ENCODE measurements around the gene GALNT7.
A peak's percentile ranks its signal among the peaks of the same experiment; 100 is the strongest.

The GALNT7 gene

GRCh38 chr4:173293663-173294062 lies 125.1 kb downstream of the GALNT7 start:
- no peak for DNase-seq (ENCODE audit: low read depth, low spot score)

GRCh38 chr4:173294444-173294843 lies 125.8 kb downstream of the GALNT7 start:
- no peak for DNase-seq (ENCODE audit: low read depth, low spot score)

- DNase-seq (ENCODE audit: low read depth, low spot score), result no peak
Measured at GRCh38 chr4:173301518-173302201, 133.0 kb downstream of the GALNT7 start.

- no peak for DNase-seq (ENCODE audit: low read depth, low spot score)
Measured at GRCh38 chr4:173307778-173308177, 139.2 kb downstream of the GALNT7 start.

DNA sequence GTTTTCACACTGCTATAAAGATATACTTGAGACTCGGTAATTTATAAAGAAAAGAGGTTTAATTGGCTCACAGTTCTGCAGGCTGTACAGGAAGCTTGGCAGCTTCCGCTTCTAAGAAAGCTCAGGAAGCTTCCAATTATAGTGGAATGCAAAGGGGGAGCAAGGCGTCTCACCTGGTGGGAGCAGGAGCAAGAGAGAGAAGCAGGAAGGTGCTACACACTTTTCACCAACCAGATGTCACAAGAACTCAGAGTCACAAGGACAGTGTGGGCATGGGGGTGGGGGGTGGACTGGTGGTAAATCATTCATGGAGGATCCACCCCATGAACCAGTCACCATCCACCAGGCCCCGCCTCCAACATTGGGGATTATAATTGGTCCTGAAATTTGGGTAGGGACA lies 142.8 kb downstream of the GALNT7 start:
- DNase-seq (ENCODE audit: low read depth, low spot score), result no peak

- no peak for DNase-seq (ENCODE audit: low read depth, low spot score)
Measured at GRCh38 chr4:173314715-173315114, 146.1 kb downstream of the GALNT7 start.

GRCh38 chr4:173316060-173316459 lies 147.4 kb downstream of the GALNT7 start:
- DNase-seq (ENCODE audit: low read depth, low spot score), result no peak

DNA sequence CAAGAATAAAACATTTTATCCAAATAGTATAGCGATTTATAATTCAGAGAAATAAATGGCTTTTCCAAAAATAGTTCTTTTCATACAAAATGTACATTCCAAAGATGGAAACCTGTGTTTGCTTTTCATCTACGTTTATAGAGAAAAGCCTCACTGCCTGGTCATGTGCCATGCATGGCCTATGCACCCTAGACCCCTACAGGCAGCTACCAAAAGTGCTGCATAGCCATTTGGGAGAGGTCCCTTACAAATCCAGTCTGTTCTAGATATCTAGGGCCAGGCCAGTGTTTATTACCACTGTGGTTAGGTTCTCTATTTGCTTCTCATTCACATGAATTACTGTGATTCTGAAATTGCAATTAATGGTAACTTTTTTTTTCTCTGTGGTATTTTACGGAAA lies 148.4 kb downstream of the GALNT7 start:
- no peak for DNase-seq (ENCODE audit: low read depth, low spot score)

GRCh38 chr4:173318240-173318639 lies 149.6 kb downstream of the GALNT7 start:
- DNase-seq (ENCODE audit: low read depth, low spot score), result no peak

GRCh38 chr4:173318648-173319211 lies 150.1 kb downstream of the GALNT7 start:
- DNase-seq (ENCODE audit: low read depth, low spot score), result no peak

DNA sequence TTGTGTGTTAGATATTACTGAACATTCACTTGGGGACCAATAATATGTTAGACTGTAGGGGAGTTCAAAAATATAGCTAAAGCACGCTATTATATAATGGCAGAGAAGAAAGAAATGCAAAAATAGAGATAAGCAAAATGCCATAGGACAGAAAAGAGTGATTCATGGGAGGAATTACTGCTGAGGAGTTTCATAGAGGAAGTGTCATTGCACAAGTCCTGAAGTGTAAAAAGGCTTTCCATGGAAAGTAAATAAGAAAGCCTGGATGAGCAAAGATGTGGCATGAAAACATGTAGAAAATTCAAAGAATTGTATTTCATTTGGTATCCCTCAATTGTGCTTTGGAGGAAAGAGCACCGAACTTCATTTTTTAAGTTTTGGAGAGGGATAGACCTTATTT lies 151.1 kb downstream of the GALNT7 start:
- DNase-seq (ENCODE audit: low read depth, low spot score), result no peak

GRCh38 chr4:173325007-173325736 lies 156.6 kb downstream of the GALNT7 start:
- no peak for DNase-seq (ENCODE audit: low read depth, low spot score)

- DNase-seq (ENCODE audit: low read depth, low spot score), result no peak
Measured at GRCh38 chr4:173328236-173328901, 159.8 kb downstream of the GALNT7 start.

GRCh38 chr4:173330590-173330989 lies 162.0 kb downstream of the GALNT7 start:
- no peak for DNase-seq (ENCODE audit: low read depth, low spot score)

- DNase-seq (ENCODE audit: low read depth, low spot score), result no peak
Measured at GRCh38 chr4:173332021-173332487, 163.4 kb downstream of the GALNT7 start.

GRCh38 chr4:173332963-173333657 lies 164.5 kb downstream of the GALNT7 start:
- no peak for DNase-seq (ENCODE audit: low read depth, low spot score)

DNA sequence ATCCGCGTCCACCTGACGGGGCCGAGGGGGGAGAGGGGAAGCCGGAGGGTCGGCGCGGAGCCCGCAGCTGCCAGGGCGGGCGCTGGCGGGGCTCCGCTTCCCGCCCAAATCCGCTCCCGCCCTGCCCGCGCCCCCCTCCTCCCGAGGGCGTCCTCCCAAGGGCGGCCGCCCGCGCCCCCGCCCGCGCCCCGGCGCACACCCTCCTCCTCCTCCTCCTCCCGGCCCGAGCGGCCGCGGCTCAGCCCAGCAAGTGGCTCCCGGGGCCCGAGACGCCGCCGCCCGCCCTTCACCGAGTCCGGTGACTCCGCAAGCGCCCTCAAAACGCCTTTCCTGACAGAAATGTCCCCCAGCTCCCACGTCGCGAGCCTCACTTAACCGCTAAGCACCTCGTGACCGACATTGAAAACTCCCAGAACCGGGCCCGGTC lies 165.1 kb downstream of the GALNT7 start:
- no peak for DNase-seq (ENCODE audit: low read depth, low spot score)

GRCh38 chr4:173334085-173334890 lies 165.7 kb downstream of the GALNT7 start, which contains the start of gene HMGB2:
HMGB2 (minus strand) TSS chr4:173334358; CDS start chr4:173333649, 709 bp downstream.
- peak; percentile 98 for DNase-seq (ENCODE audit: low read depth, low spot score)

GRCh38 chr4:173334891-173335752 lies 166.5 kb downstream of the GALNT7 start:
- DNase-seq (ENCODE audit: low read depth, low spot score), result no peak

DNA sequence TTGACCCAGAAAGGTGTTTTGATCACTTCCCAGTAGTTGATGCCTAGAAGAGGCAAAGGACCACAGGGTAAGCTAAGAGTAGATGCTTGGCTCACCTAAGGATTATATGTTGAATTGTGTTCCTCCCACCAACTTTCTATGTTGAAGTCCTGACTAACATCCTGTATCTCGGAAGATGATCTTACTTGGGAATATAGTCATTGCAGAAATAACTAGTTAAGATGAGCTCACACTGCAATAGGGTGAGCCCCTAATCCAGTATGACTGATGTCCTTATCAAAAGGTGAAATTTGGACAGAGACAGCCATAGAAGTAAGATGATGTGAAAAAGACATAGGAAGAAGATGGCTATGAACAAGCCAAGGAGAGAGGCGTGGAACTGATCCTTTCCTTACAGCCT lies 168.9 kb downstream of the GALNT7 start:
- DNase-seq (ENCODE audit: low read depth, low spot score), result no peak
